AG04449 (cell line): Measurements from ENCODE around the gene FANCD2.
"Not testable (repeated sequence)": the region's sequence is repeated elsewhere in the genome, so short reads cannot be mapped to it uniquely, and the experiment has no call there.

Experiments used
- CTCF ChIA-PET: fragments of 350-600 bp; formaldehyde crosslinking; extraction: SDS; loops from one replicate; lab custom pipeline; 2021; ENCODE audit warnings: antibody characterized with exemption; lab: Yijun Ruan, JAX
- POLR2A ChIA-PET: fragments of 400-600, 350-600 bp; formaldehyde crosslinking; extraction: SDS; loops from one replicate; lab custom pipeline; 2020; ENCODE audit warnings: antibody characterized with exemption, inconsistent platforms; lab: Yijun Ruan, JAX
- DNase-seq: peaks from one replicate; pipeline ENCODE4 v3.0.0-alpha.2; 2010; ENCODE audit warnings: low read depth, low spot score
- H3K4me3 ChIP-seq: 2 replicates; pipeline ENCODE4 v1.5.1; 2011; ENCODE audit warnings: low read depth, mild to moderate bottlenecking, control low read depth, low read length
- TF ChIP-seq, protein P1 (sequence below): IDR thresholded peaks from one replicate; pipeline ENCODE4 v1.5.1; 2011; ENCODE audit warnings: mild to moderate bottlenecking, moderate library complexity, low read length, control low read depth, inconsistent platforms; ENCODE audit not compliant: insufficient read depth; ENCODE audit errors: missing control alignments

FANCD2 gene

DNA sequence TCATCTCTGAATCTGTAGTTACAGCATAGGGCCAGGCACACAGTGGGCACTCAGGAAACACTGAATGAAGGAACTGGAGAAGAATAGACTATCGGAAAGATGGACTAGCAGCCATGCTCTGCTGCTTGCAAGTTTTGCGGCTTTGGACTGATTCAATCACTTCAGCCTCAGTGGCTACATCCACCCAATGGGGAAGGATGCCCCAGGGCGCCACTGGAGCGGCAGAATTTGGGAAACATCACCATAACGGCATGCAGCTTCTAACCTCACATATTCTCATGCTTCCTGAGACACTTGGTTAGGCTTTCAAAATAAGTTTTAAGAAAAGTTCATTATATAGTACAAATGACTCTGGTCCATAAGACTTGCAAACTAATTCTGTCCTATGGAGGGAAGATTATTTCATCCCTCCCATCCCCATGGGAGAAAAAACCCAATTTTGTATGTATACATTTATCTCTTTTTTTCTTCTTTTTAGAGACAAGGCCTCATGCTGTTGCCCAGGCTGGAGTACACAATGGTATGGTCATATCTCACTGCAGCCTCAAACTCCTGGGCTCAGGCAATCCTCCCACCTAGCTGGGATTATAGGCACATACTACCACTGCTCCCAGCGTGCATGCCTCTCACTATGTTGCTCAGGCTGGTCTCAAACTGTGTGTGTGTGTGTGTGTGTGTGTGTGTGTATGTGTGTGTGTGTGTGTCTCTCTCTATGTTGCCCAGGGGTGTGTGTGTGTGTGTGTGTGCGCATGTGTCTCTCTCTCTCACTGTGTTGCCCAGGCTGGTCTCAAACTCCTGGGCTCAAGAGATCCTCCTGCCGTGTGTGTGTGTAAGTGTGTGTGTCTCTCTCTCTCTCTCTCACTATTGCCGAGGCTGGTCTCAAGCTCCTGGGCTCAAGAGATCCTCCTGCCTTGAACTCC is 4.1 kb upstream of the FANCD2 start:
- TF ChIP-seq, protein P1, sequence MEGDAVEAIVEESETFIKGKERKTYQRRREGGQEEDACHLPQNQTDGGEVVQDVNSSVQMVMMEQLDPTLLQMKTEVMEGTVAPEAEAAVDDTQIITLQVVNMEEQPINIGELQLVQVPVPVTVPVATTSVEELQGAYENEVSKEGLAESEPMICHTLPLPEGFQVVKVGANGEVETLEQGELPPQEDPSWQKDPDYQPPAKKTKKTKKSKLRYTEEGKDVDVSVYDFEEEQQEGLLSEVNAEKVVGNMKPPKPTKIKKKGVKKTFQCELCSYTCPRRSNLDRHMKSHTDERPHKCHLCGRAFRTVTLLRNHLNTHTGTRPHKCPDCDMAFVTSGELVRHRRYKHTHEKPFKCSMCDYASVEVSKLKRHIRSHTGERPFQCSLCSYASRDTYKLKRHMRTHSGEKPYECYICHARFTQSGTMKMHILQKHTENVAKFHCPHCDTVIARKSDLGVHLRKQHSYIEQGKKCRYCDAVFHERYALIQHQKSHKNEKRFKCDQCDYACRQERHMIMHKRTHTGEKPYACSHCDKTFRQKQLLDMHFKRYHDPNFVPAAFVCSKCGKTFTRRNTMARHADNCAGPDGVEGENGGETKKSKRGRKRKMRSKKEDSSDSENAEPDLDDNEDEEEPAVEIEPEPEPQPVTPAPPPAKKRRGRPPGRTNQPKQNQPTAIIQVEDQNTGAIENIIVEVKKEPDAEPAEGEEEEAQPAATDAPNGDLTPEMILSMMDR = no peak
- ChIA-PET CTCF (interaction anchor here (0.6 kb wide), 1 partner anchor 620 kb away, joined by 4 read pairs; no protein-coding TSS in a partner anchor), POLR2A (no interaction called here)
- H3K4me3 ChIP-seq = no peak overlapping the region
- no peak for DNase-seq

DNA sequence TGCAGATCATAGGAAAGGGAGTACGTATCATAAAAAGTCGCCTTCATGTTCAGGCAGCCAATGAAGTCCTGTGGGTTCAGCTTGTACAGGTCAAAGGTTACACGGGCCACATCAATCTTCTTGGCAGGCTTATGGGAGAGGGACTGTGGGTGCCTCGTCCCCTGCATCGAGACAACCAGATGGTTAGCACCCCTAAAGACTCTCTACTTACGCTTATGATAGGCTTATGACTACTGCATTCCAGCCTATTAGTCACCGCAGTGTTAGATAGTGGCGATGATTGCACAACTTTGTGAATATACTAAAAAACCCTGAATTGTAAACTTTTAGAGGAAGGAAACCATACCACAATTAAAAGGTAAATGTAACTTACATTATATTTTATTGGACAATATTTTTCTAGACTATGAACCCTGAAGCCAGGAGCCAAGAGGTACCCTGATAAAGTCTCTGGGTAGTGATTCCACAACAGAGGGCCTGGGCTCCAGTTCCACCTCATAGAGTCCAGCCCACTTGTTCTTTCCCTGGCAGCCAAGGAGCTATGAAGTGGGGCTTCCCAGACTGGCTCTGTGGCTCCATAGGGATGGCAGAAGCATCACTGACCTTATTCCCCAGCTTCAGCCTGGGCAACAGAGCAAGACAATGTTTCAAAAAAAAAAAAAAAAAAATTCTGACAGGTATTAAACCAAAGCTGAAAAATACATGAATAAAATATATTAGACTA is 2.5 kb upstream of the FANCD2 start:
- H3K4me3 ChIP-seq = peak overlapping the region; percentile 12; the same call in 1 of the 2 replicates

DNA sequence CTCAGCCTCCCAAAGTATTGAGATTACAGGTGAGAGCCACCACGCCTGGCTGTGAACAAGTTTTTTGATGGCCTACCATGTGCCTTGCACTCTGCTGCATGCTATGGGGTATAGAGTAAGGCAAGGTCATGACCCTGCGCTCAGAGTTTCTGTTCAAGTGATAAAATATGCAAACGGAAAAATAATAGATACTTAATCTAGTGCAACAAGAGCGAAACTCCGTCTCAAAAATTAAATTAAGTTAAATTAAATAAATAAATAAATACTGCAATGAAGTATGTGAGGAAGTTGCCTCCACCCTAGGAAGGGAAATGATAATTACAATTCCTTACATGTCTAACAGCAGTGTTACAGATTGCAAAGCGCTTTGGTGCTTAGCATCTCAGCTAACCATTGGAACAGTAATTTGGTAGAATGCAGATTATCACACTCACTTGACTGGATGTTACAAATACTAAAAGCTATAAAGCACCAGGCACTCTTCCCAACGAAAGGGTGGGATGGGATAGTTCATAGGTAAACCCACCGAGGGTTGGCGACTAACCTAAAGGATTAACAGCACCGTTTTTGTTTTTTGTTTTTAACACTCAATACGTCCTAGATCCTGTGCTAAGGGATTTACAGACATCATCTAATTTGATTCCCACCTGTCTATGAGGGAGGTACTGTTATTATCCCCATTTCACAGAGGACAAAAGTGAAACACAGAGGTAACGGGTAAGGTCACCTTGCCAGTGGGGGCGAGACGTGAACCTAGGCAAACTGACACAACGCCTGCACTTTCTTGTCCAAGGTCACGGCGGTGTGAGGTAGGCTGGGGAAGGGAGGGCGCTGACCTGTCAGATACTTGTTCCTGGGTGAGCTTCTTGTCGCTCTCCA is 793 bp upstream of the FANCD2 start:
- peak overlapping the region; percentile 97 for H3K4me3 ChIP-seq
- POLR2A ChIA-PET = interaction anchor here (1.3 kb wide), 1 partner anchor 10 kb away, joined by 3 read pairs; no protein-coding TSS in a partner anchor
- no peak for DNase-seq
- TF ChIP-seq, protein P1 = no peak
- CTCF ChIA-PET = interaction anchor here (0.8 to 1.4 kb wide), 3 partner anchors 10 to 135 kb away, joined by 3 read pairs; partner anchors contain the start of gene JAGN1

More for the DNA sequence above, 2.5 kb upstream of the FANCD2 start:
- TF ChIP-seq, protein P1 = no peak
- no peak for DNase-seq
- POLR2A ChIA-PET = interaction anchor here (1.3 kb wide), 1 partner anchor 8 kb away, joined by 3 read pairs; no protein-coding TSS in a partner anchor
- CTCF ChIA-PET = interaction anchor here (1.3 kb wide), 1 partner anchor 77 kb away, joined by 4 read pairs; no protein-coding TSS in a partner anchor

DNA sequence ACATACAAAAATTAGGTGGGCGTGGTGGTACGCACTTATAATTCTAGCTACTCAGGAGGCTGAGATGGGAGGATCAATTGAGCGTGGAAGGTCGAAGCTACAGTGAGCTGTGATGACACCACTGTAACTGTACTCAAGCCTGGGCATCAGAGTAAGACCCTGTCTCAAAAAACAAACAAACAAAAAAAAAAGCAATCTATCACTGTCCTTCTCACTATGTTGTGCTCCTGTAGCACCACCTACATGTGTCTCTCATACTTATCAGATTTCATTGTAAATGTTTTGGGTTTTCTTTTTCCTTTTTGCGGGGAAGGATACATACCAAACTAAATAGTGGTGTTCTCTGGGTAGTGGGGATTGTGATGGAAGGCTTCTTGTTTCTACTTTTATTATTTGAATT is 14.8 kb downstream of the FANCD2 start:
- CTCF ChIA-PET = interaction anchor here (0.6 kb wide), 1 partner anchor 232 kb away, joined by 4 read pairs; no protein-coding TSS in a partner anchor
- DNase-seq = no peak
- POLR2A ChIA-PET = no interaction called here
- TF ChIP-seq, protein P1 = no peak
- no peak overlapping the region for H3K4me3 ChIP-seq

DNA sequence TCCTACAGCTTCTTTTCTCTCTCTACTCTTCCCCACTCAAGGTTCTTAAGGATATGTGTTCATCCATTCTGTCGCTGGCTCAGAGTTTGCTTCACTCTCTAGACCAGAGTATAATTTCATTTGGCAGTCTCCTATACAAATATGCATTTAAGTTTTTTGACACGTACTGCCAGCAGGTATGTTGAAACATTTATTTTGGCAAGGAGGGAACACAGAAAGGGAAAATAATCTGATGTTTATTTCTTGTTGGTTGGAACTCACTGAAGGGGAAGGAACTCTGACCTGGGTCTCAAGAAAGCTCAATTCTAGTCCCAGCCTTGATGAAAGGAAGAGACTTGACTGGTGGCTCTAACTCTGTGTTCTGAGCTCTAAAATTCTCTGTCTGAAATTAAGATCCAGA is 21.6 kb downstream of the FANCD2 start:
- TF ChIP-seq, protein P1 = no peak
- ChIA-PET CTCF (interaction anchor here (2.3 kb wide), 1 partner anchor 14 kb away, joined by 7 read pairs; no protein-coding TSS in a partner anchor), POLR2A (no interaction called here)
- no peak overlapping the region for H3K4me3 ChIP-seq
- no peak for DNase-seq

DNA sequence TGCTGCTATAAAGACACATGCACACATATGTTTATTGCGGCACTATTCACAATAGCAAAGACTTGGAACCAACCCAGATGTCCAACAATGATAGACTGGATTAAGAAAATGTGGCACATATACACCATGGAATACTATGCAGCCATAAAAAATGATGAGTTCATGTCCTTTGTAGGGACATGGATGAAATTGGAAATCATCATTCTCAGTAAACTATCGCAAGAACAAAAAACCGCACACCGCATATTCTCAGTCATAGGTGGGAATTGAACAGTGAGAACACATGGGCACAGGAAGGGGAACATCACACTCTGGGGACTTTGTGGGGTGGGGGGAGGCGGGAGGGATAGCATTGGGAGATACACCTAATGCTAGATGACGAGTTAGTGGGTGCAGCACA is 26.8 kb downstream of the FANCD2 start:
- H3K4me3 ChIP-seq, CTCF ChIA-PET, POLR2A ChIA-PET, DNase-seq: not testable (repeated sequence)
